Measurements from ENCODE around the gene ABCA13. TPM values are rescaled to one million over a fixed set of nuclear protein-coding genes. Genes with fewer than 3 reads are reported as not detected.

ABCA13 gene
- total RNA-seq, 1 donor from 2014 or later = not detected

GRCh38 chr7:48518092-48518491 is 346.8 kb downstream of the ABCA13 start:
- H3K9me3 ChIP-seq (replicated peaks) = no peaks in the 10 kb centered on the region
- H3K4me1 ChIP-seq = no peaks in the 10 kb centered on the region
- no peaks in the 10 kb centered on the region for H3K36me3 ChIP-seq
- intact Hi-C loops (cut with micrococcal nuclease) = no loop called here
- H3K27me3 ChIP-seq (ENCODE audit: low read depth) = peaks cover 2% of the 10 kb centered on the region
- H3K4me3 ChIP-seq = no peak overlapping the region
- no peak for DNase-seq
- H3K27ac ChIP-seq (replicated peaks) = no peak overlapping the region
- TF ChIP-seq, protein P1, sequence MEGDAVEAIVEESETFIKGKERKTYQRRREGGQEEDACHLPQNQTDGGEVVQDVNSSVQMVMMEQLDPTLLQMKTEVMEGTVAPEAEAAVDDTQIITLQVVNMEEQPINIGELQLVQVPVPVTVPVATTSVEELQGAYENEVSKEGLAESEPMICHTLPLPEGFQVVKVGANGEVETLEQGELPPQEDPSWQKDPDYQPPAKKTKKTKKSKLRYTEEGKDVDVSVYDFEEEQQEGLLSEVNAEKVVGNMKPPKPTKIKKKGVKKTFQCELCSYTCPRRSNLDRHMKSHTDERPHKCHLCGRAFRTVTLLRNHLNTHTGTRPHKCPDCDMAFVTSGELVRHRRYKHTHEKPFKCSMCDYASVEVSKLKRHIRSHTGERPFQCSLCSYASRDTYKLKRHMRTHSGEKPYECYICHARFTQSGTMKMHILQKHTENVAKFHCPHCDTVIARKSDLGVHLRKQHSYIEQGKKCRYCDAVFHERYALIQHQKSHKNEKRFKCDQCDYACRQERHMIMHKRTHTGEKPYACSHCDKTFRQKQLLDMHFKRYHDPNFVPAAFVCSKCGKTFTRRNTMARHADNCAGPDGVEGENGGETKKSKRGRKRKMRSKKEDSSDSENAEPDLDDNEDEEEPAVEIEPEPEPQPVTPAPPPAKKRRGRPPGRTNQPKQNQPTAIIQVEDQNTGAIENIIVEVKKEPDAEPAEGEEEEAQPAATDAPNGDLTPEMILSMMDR (IDR thresholded peaks at IDR 0.05; ENCODE audit: borderline replicate concordance) = no peak

- DNase-seq = no peak
- Histone ChIP-seq H3K4me3 (no peak overlapping the region), H3K27me3 (ENCODE audit: low read depth) (no peaks in the 10 kb centered on the region), H3K4me1 (no peaks in the 10 kb centered on the region), H3K36me3 (no peaks in the 10 kb centered on the region), H3K9me3 (replicated peaks) (no peaks in the 10 kb centered on the region), H3K27ac (replicated peaks) (no peak overlapping the region)
- TF ChIP-seq, protein P1 (IDR thresholded peaks at IDR 0.05; ENCODE audit: borderline replicate concordance) = no peak
- intact Hi-C loops (cut with micrococcal nuclease) = no loop called here
These were observed 351.4 kb downstream of the ABCA13 start for GRCh38 chr7:48522692-48523091.

DNA sequence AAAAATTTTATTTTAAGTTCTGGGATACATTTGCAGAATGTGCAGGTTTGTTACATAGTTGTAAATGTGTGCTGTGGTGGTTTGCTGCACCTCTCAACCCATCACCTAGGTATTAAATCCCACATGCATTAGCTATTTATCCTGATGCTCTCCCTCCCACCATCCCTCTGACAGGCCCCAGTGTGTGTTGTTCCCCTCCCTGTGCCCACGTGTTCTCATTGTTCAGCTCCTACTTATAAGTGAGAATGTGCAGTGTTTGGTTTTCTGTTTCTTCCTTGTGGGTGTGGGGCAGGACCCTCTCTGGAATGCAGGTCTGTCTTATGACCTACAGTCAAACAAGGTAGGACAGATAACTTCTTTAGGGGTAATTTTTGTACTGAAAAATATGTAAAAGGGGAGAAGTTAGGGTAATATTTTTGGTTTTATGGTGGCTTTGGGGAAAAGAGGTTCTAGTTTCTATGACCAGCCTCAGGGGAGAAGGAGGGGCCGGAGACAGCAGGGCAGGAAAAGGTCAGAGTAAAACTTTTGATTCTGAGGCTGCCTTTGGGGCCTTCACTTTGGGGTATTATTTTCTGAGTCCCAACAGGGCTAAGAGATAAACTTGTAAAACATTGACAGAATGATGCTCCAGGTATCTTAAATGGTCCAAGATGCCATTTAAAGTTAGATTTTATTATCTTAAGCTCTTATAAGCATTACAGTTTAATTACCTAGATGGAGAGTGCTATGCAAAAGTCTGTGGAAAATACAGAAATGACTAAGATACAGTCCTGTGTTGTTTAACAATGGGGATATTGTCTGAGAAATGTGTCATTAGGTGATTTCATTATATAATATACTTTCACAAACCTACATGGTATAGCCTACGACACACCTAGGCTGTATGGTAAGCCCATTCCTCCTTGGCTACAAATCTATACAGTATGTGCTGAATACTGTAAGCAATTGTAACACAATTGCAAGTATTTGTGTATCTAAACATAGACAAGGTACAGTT is 354.8 kb downstream of the ABCA13 start:
- no peak for DNase-seq
- Histone ChIP-seq H3K27me3 (ENCODE audit: low read depth) (no peaks in the 10 kb centered on the region), H3K4me1 (no peaks in the 10 kb centered on the region), H3K4me3 (no peak overlapping the region), H3K9me3 (replicated peaks) (peaks cover 9% of the 10 kb centered on the region), H3K36me3 (no peaks in the 10 kb centered on the region), H3K27ac (replicated peaks) (no peak overlapping the region)
- intact Hi-C loops (cut with micrococcal nuclease) = no loop called here
- TF ChIP-seq, protein P1 (IDR thresholded peaks at IDR 0.05; ENCODE audit: borderline replicate concordance) = no peak

GRCh38 chr7:48528646-48529045 is 357.4 kb downstream of the ABCA13 start:
- TF ChIP-seq, protein P1 (IDR thresholded peaks at IDR 0.05; ENCODE audit: borderline replicate concordance) = no peak
- H3K36me3 ChIP-seq = no peaks in the 10 kb centered on the region
- peaks cover 14% of the 10 kb centered on the region for H3K9me3 ChIP-seq (replicated peaks)
- no peak overlapping the region for H3K4me3 ChIP-seq
- H3K4me1 ChIP-seq = no peaks in the 10 kb centered on the region
- no peaks in the 10 kb centered on the region for H3K27me3 ChIP-seq (ENCODE audit: low read depth)
- no peak overlapping the region for H3K27ac ChIP-seq (replicated peaks)
- no peak for DNase-seq
- intact Hi-C loops (cut with micrococcal nuclease) = no loop called here

- no peaks in the 10 kb centered on the region for H3K36me3 ChIP-seq
- DNase-seq = no peak
- no peak overlapping the region for H3K27ac ChIP-seq (replicated peaks)
- no peaks in the 10 kb centered on the region for H3K4me1 ChIP-seq
- TF ChIP-seq, protein P1 (IDR thresholded peaks at IDR 0.05; ENCODE audit: borderline replicate concordance) = no peak
- H3K27me3 ChIP-seq (ENCODE audit: low read depth) = no peaks in the 10 kb centered on the region
- intact Hi-C loops (cut with micrococcal nuclease) = no loop called here
- H3K9me3 ChIP-seq (replicated peaks) = peaks cover 39% of the 10 kb centered on the region
- no peak overlapping the region for H3K4me3 ChIP-seq
These were observed 366.3 kb downstream of the ABCA13 start for GRCh38 chr7:48537561-48537960.

Data from left ventricle myocardium inferior (tissue), 1 donor.